Sigmoid colon (tissue), 3 donors: Measurements from ENCODE around the gene PRDM16.

Experiments
- POLR2A ChIP-seq, 2 donors: fragments of 450-650 bp; IDR thresholded peaks; one replicate each; pipeline ENCODE4 v1.6.1; 2016; ENCODE audit warnings: antibody characterized with exemption in 2 of 2, mild to moderate bottlenecking in 2 of 2, moderate library complexity in 2 of 2
- TF ChIP-seq, protein P1 (sequence below), 4 experiments: fragments of 450-650 bp in 3 of 4; fragments of 200-600 bp in 1 of 4; IDR thresholded peaks; one replicate each; pipeline ENCODE4 v1.5.1; 2016 to 2019; ENCODE audit warnings: antibody characterized with exemption in 4 of 4, mild to moderate bottlenecking in 3 of 4, moderate library complexity in 2 of 4

DNA sequence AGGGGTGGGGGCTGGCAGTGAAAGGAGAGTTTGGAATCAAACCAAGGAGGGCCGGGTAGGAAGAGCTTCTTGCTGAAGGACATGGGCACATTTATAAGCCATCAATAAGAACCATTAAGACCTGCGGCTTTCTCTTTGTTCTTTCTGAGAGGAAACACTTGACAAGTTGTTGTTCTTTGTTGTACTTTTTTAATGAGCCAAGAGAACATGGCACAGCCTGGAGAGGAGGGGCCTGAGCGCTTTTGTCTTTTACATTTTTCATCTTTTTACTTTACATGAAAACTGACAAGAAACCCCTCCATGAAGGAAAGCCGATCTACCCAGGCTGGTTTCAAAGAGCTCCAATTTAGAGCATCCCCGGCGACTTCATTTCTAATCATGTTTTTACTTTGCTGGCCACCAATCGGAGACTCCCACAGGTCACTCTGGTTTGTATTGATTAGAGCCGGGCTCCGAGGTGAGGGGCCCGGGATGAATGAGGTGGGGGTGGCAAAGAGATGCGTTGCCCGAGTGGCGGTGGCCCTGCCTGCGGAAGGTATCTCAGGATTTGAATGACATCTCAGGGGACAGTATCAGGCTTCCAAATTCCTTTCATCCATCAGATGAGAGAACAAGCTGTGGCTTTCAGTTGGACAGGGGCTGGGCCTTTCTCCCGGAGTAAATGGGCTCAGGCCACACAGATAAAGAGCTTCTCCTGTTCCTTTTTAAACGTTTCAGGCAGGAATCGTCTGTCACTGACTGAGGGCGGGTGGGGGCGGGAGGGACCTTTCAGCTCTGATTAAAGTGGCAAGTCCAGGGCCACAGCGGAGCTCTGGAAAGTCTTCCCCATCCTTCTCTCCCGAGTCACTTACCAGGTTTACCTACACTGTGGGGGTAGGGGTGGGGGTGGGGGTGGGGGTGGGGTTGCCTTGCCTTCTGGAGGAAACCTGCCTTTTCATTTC, 246.7 kb downstream of the PRDM16 start:
- TF ChIP-seq, protein P1, sequence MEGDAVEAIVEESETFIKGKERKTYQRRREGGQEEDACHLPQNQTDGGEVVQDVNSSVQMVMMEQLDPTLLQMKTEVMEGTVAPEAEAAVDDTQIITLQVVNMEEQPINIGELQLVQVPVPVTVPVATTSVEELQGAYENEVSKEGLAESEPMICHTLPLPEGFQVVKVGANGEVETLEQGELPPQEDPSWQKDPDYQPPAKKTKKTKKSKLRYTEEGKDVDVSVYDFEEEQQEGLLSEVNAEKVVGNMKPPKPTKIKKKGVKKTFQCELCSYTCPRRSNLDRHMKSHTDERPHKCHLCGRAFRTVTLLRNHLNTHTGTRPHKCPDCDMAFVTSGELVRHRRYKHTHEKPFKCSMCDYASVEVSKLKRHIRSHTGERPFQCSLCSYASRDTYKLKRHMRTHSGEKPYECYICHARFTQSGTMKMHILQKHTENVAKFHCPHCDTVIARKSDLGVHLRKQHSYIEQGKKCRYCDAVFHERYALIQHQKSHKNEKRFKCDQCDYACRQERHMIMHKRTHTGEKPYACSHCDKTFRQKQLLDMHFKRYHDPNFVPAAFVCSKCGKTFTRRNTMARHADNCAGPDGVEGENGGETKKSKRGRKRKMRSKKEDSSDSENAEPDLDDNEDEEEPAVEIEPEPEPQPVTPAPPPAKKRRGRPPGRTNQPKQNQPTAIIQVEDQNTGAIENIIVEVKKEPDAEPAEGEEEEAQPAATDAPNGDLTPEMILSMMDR (IDR thresholded peaks at IDR 0.05), result no peak
- no peak for TF ChIP-seq POLR2A (IDR thresholded peaks at IDR 0.05)
